SW480 (cell line): Measurements from ENCODE around the gene TEKT5.
"Not testable (repeated sequence)": the region's sequence is repeated elsewhere in the genome, so short reads cannot be mapped to it uniquely, and the experiment has no call there.

Source experiments
- DNase-seq: peaks from one replicate; pipeline ENCODE4 v3.0.0-alpha.2; 2016; ENCODE audit warnings: low spot score

TEKT5 gene

GRCh38 chr16:10633429-10633828, 61.3 kb downstream of the TEKT5 start:
- not testable (repeated sequence) for DNase-seq

GRCh38 chr16:10631886-10632285, 62.8 kb downstream of the TEKT5 start:
- no peak for DNase-seq

GRCh38 chr16:10629592-10629963, 65.2 kb downstream of the TEKT5 start:
- DNase-seq = no peak

GRCh38 chr16:10625595-10626357, 69.0 kb downstream of the TEKT5 start:
- DNase-seq = no peak

- peak; percentile 50 for DNase-seq
These were observed 70.2 kb downstream of the TEKT5 start for GRCh38 chr16:10624527-10624926.

- DNase-seq = no peak
These were observed 71.7 kb downstream of the TEKT5 start for GRCh38 chr16:10623059-10623458.

GRCh38 chr16:10622036-10622921, 72.5 kb downstream of the TEKT5 start:
- DNase-seq = no peak

- not testable (repeated sequence) for DNase-seq
These were observed 73.3 kb downstream of the TEKT5 start for GRCh38 chr16:10621216-10621949.

- DNase-seq = no peak
These were observed 74.6 kb downstream of the TEKT5 start for GRCh38 chr16:10620120-10620519.

GRCh38 chr16:10619271-10619849, 75.4 kb downstream of the TEKT5 start:
- peak; percentile 47 for DNase-seq

- DNase-seq = no peak
These were observed 76.0 kb downstream of the TEKT5 start for GRCh38 chr16:10618710-10619209.

GRCh38 chr16:10617662-10618420, 76.9 kb downstream of the TEKT5 start:
- DNase-seq = no peak

GRCh38 chr16:10616756-10617640, 77.7 kb downstream of the TEKT5 start:
- DNase-seq = peak; percentile 70

- DNase-seq = no peak
These were observed 78.3 kb downstream of the TEKT5 start for GRCh38 chr16:10616419-10616755.

GRCh38 chr16:10614685-10615084, 80.0 kb downstream of the TEKT5 start:
- DNase-seq = no peak

- DNase-seq = no peak
These were observed 80.8 kb downstream of the TEKT5 start for GRCh38 chr16:10613785-10614485.

- DNase-seq = no peak
These were observed 82.0 kb downstream of the TEKT5 start for GRCh38 chr16:10612649-10613179.

GRCh38 chr16:10611825-10612342, 82.8 kb downstream of the TEKT5 start:
- DNase-seq = no peak
